Measurements from ENCODE around the gene CBARP. TPM values are rescaled to one million over a fixed set of nuclear protein-coding genes. Genes with fewer than 3 reads are reported as not detected.

CBARP gene
- total and polyA plus RNA-seq, 9 of the 15 experiments (the other 6 are each of a cell fraction or from before 2014, with no cell fraction given), result 0.03 to 8.9 (median 1.2) TPM; not detected in 1

- TF ChIP-seq TBP (optimal IDR thresholded peaks at IDR 0.05; ENCODE audit: low read depth, low read length), result peak; percentile 70
- TF ChIP-seq FOXA3 (CRISPR knock-in tag; conservative IDR thresholded peaks at IDR 0.05 in 1 of 2, IDR thresholded peaks at IDR 0.05 in 1 of 2), result no peak
- TF ChIP-seq ARNT (IDR thresholded peaks at IDR 0.05), result no peak
- no peak for TF ChIP-seq ZNF764 (CRISPR knock-in tag; IDR thresholded peaks at IDR 0.05; ENCODE audit: low read depth)
- TF ChIP-seq KLF13 (tag; IDR thresholded peaks at IDR 0.05; ENCODE audit: borderline replicate concordance, low read depth), result no peak
- TF ChIP-seq ZNF197 (CRISPR knock-in tag; IDR thresholded peaks at IDR 0.05; ENCODE audit: low read depth), result peak; percentile 87; the same call in 1 of the 2 replicates
- no peak for TF ChIP-seq RBM22 (IDR thresholded peaks at IDR 0.05; ENCODE audit: low read depth, low read length, poor library complexity, severe bottlenecking)
- TF ChIP-seq RBM14 (IDR thresholded peaks at IDR 0.05; ENCODE audit: borderline replicate concordance, insufficient read depth, low read depth, low read length), result no peak
- TF ChIP-seq KAT8 (IDR thresholded peaks at IDR 0.05; ENCODE audit: low read depth), result no peak
- TF ChIP-seq PHF20 (IDR thresholded peaks at IDR 0.05; ENCODE audit: partially characterized antibody), result no peak
- TF ChIP-seq RBFOX2 (IDR thresholded peaks at IDR 0.05; ENCODE audit: low read depth, low read length), result peak; percentile 87
- TF ChIP-seq RBBP5 (IDR thresholded peaks at IDR 0.05; ENCODE audit: borderline replicate concordance, insufficient read depth, low read length, poor library complexity, severe bottlenecking), result peak; percentile 29
- TF ChIP-seq IRF1 (CRISPR knock-in tag; IDR thresholded peaks at IDR 0.05; ENCODE audit: borderline replicate concordance), result no peak
- TF ChIP-seq EP300 (IDR thresholded peaks at IDR 0.05; ENCODE audit: low read length), result peak; percentile 52; the same call in 1 of the 2 replicates
- peak; percentile 52; the same call in 1 of the 2 replicates for TF ChIP-seq HMGXB4 (CRISPR knock-in tag; IDR thresholded peaks at IDR 0.05)
- peak; percentile 13; the same call in 1 of the 2 replicates for TF ChIP-seq ARID4B (CRISPR knock-in tag; IDR thresholded peaks at IDR 0.05)
- TF ChIP-seq ZNF589 (CRISPR knock-in tag; IDR thresholded peaks at IDR 0.05; ENCODE audit: low read depth), result no peak
These were observed 3.8 kb upstream of the CBARP start, which contains the start of gene ATP5F1D (continued) for GRCh38 chr19:1241417-1242095.

Data from K562 (cell line).